HEK293T (cell line): ENCODE measurements around the gene GPRC5B.

Experiments used
- CTCF ChIA-PET: fragments of 350-600 bp; formaldehyde crosslinking; extraction: SDS; loops from one replicate; lab custom pipeline; 2021; ENCODE audit warnings: antibody characterized with exemption, inconsistent platforms; lab: Yijun Ruan, JAX
- POLR2A ChIA-PET: fragments of 350-600 bp; formaldehyde crosslinking; extraction: SDS; loops from one replicate; lab custom pipeline; 2020; ENCODE audit warnings: antibody characterized with exemption, inconsistent platforms; lab: Yijun Ruan, JAX
- DNase-seq: peaks from one replicate; pipeline ENCODE4 v3.0.0; 2012; ENCODE audit warnings: mixed read lengths; ENCODE audit errors: extremely low spot score
- ARNT ChIP-seq: fragments of 450-650 bp; IDR thresholded peaks from 2 replicates; pipeline ENCODE4 v1.6.1; 2017; ENCODE audit warnings: mild to moderate bottlenecking
- BHLHE40 ChIP-seq: fragments of 450-650 bp; IDR thresholded peaks from 2 replicates; pipeline ENCODE4 v1.6.1; 2016; ENCODE audit warnings: mild to moderate bottlenecking, moderate library complexity, borderline replicate concordance
- CTBP1 ChIP-seq: fragments of 450-650 bp; IDR thresholded peaks from 2 replicates; pipeline ENCODE4 v1.6.1; 2016; ENCODE audit warnings: borderline replicate concordance
- ELF4 ChIP-seq: fragments of 450-650 bp; IDR thresholded peaks from 2 replicates; pipeline ENCODE4 v1.6.1; 2017; ENCODE audit warnings: antibody characterized with exemption
- FOXA1 ChIP-seq: fragments of 450-650 bp; IDR thresholded peaks from 2 replicates; pipeline ENCODE4 v1.6.1; 2016; ENCODE audit warnings: mild to moderate bottlenecking
- FOXK2 ChIP-seq: fragments of 450-650 bp; IDR thresholded peaks from 2 replicates; pipeline ENCODE4 v1.6.1; 2016; ENCODE audit warnings: mild to moderate bottlenecking
- FOXM1 ChIP-seq: fragments of 450-650 bp; IDR thresholded peaks from 2 replicates; pipeline ENCODE4 v1.6.1; 2017; ENCODE audit warnings: mild to moderate bottlenecking, borderline replicate concordance
- HDGF ChIP-seq: fragments of 450-650 bp; IDR thresholded peaks from 2 replicates; pipeline ENCODE4 v1.6.1; 2017; ENCODE audit warnings: antibody characterized with exemption, borderline replicate concordance
- L3MBTL2 ChIP-seq: fragments of 450-650 bp; conservative IDR thresholded peaks from 2 replicates; pipeline ENCODE4 v1.6.1; 2016; ENCODE audit warnings: mild to moderate bottlenecking
- LEF1 ChIP-seq: fragments of 450-650 bp; IDR thresholded peaks from 2 replicates; pipeline ENCODE4 v1.6.1; 2017; ENCODE audit warnings: mild to moderate bottlenecking, borderline replicate concordance
- NFRKB ChIP-seq: fragments of 450-650 bp; IDR thresholded peaks from 2 replicates; pipeline ENCODE4 v1.6.1; 2016; ENCODE audit warnings: mild to moderate bottlenecking, moderate library complexity
- PKNOX1 ChIP-seq: fragments of 450-650 bp; IDR thresholded peaks from 2 replicates; pipeline ENCODE4 v1.6.1; 2016
- SP1 ChIP-seq: fragments of 450-650 bp; IDR thresholded peaks from 2 replicates; pipeline ENCODE4 v1.6.1; 2017
- SUZ12 ChIP-seq: fragments of 450-650 bp; IDR thresholded peaks from 2 replicates; pipeline ENCODE4 v1.6.1; 2016; ENCODE audit warnings: mild to moderate bottlenecking
- TARDBP ChIP-seq: fragments of 450-650 bp; IDR thresholded peaks from 2 replicates; pipeline ENCODE4 v1.6.1; 2016
- ZNF384 ChIP-seq: fragments of 450-650 bp; IDR thresholded peaks from 2 replicates; pipeline ENCODE4 v1.6.1; 2016

The GPRC5B gene, protein sequence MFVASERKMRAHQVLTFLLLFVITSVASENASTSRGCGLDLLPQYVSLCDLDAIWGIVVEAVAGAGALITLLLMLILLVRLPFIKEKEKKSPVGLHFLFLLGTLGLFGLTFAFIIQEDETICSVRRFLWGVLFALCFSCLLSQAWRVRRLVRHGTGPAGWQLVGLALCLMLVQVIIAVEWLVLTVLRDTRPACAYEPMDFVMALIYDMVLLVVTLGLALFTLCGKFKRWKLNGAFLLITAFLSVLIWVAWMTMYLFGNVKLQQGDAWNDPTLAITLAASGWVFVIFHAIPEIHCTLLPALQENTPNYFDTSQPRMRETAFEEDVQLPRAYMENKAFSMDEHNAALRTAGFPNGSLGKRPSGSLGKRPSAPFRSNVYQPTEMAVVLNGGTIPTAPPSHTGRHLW

DNA sequence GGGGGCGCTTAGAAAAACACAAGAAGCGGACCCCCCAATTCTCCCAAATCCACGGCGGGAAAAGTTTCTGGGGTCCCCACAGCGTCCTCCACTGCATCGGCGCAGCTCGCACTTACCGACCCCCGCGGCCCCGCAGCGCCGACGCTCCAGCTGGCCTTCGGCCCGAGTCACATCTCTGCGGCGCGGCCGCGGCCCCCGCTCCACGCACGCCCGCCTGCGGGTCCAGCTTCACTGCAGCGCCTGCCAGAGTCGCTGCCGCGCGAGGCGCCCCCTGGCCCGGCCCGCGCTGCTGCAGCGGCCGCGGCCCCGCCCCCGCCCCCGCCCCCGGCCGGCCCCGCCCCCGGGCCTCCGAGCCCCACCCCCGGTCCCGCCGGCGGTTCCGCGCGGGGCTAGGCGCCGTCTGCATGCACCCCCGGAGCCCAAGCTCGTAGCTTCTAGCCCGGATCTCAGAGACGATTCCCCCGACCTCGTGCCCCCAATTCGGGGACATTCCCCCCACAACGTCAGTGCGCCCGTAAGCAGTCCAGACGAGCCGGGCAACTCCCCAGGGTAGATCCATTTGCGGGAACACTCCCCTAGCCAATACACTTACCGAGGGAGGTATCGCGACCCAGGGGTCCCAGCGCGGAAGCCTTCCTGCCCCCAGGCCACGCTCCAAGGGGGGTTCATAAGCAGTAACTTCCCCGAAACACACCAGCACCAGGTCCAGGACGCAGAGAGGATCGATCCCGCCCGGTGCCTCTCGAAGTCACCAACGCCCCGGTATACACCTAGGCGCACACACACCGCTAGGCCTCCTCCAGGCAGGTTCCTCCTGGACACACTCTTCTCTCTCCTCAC is at the start of gene GPRC5B:
Gene GPRC5B, minus strand, starts transcription at position 238 of the 840 bp plus-strand sequence. CDS start 12,003 bp downstream, outside the sequence.
- POLR2A ChIA-PET, result interaction anchor here (1.2 to 1.7 kb wide), 3 partner anchors 15 to 166 kb away, joined by 3 to 6 read pairs (median 4); partner anchors contain the start of genes IQCK and KNOP1
- CTCF ChIA-PET, result interaction anchor here (0.5 to 1.4 kb wide), 3 partner anchors 283 to 289 kb away, joined by 3 to 5 read pairs (median 4); no protein-coding TSS in a partner anchor
- DNase-seq, result peak; percentile 77
- TF ChIP-seq L3MBTL2, result 0 out of 2 replicates have a peak, but pooled peaks have one; percentile 31
- TF ChIP-seq FOXK2, result no peak

GRCh38 chr16:19933740-19934139 is 49.1 kb upstream of the GPRC5B start:
- TF ChIP-seq CTBP1 (no peak), ARNT (no peak), SUZ12 (no peak), BHLHE40 (no peak), HDGF (no peak), PKNOX1 (no peak), FOXM1 (no peak), ZNF384 (no peak), LEF1 (no peak), ELF4 (no peak), SP1 (no peak)
- POLR2A ChIA-PET, result no interaction called here
- DNase-seq, result no peak
- CTCF ChIA-PET, result no interaction called here

GRCh38 chr16:19929062-19929511 is 44.4 kb upstream of the GPRC5B start:
- CTCF ChIA-PET, result no interaction called here
- POLR2A ChIA-PET, result no interaction called here
- DNase-seq, result no peak
- TF ChIP-seq TARDBP (no peak), FOXK2 (no peak), ELF4 (no peak), L3MBTL2 (no peak), NFRKB (no peak), ZNF384 (no peak), FOXA1 (no peak), CTBP1 (no peak), LEF1 (no peak), ARNT (no peak), BHLHE40 (no peak), FOXM1 (no peak), HDGF (no peak), SUZ12 (no peak), SP1 (no peak), PKNOX1 (no peak)

GRCh38 chr16:19928432-19928831 is 43.8 kb upstream of the GPRC5B start:
- no peak for TF ChIP-seq LEF1
- no peak for TF ChIP-seq TARDBP
- no peak for TF ChIP-seq HDGF
- TF ChIP-seq SP1, result no peak
- no peak for TF ChIP-seq PKNOX1
- TF ChIP-seq FOXA1, result no peak
- TF ChIP-seq SUZ12, result no peak
- ChIA-PET POLR2A (no interaction called here), CTCF (no interaction called here)
- no peak for DNase-seq

- ChIA-PET POLR2A (no interaction called here), CTCF (no interaction called here)
- no peak for DNase-seq
- no peak for TF ChIP-seq CTBP1
- TF ChIP-seq FOXK2, result no peak
- TF ChIP-seq L3MBTL2, result no peak
- no peak for TF ChIP-seq FOXA1
- no peak for TF ChIP-seq NFRKB
- no peak for TF ChIP-seq TARDBP
- TF ChIP-seq FOXM1, result no peak
- no peak for TF ChIP-seq PKNOX1
- TF ChIP-seq ARNT, result no peak
- TF ChIP-seq ZNF384, result no peak
- no peak for TF ChIP-seq BHLHE40
- no peak for TF ChIP-seq LEF1
- TF ChIP-seq SUZ12, result no peak
These were observed 42.1 kb upstream of the GPRC5B start for GRCh38 chr16:19926449-19927390.
